NCI-H2227 treated with DMSO at 0.1 percent for 48 hours (cell line): Measurements from ENCODE around the gene CKS2.
"Not testable (repeated sequence)": the region's sequence is repeated elsewhere in the genome, so short reads cannot be mapped to it uniquely, and the experiment has no call there.

ENCODE experiments used
- DNase-seq: peaks from one replicate; lab custom pipeline; 2025; lab: John Stamatoyannopoulos, UW

CKS2 gene

DNA sequence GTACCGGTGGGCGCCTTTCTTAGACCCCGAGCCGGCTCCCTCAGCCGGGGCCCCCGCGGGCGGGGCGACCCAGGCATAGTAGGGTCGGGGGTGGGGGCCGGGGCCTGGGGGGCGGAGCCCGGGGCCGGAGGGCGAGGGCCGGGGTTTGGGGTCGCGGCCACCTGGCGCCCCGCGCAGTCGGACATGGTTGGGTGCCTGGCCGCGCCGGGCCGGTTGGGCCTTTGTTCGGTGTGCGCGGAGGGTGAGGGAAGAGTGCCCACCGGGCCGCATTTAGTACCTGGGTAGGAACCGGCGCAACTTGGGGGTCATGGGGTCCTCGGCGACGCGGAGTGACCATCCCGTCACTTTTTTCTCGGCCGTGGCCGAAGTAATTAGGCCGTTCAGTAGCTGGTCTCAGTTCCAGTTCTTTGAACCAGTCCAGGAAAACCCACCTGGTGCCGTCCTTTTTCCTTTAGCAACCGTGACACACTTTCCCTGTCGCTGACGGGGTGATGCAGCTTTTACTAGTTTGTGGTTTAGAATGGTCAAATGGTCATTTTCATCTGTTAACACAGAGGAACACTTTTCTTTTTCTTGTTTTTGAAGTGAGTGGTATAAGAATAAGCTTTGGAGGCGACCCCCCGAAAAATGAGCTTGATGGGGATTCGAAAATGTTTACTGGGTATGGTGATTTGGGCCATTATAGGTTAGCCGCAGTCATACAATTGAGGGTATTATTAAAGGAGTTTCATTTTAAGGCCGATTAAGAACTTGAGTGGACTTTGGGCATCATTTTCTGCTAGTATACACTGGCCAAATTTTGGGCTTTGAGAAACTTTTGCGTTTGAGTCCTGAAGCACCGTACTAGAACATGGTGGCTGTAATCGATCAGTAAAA lies 589 bp downstream of the CKS2 start:
- no peak for DNase-seq

DNA sequence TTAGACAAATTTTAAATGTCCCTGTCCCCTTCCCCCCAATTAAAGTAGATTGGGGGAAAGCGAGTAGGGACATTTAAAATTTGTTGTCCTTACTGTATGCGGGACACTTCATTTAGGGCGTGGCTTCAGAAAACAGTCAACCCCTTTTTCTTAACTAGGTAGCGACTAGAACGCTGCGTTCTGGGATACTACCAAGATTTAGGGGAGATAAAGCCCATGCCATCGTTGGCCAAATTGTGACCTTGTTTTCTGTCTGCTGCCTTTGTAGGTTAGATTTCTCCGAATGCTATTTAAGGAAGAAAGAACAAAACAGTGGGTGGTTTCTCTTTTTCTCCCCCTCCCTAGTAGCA lies 1.2 kb downstream of the CKS2 start:
- DNase-seq = no peak

DNA sequence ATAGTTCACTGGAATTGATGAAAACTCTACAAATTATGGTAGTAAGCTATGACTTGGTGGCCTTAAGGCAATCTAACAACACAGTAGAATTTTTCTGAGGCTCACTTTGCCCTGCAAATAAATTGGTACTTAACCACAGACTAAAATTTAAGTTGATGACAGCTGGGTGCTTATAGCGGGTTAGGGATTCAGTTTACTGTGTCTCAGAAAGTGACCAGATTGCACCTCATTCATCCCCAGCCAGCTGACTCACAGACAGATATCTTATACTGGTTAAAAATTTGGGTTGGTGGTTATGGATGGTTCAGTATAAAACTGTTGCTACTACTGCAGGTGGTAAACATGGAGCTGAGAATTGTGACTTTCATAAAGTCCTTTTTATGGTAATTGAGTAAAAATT lies 2.8 kb downstream of the CKS2 start:
- no peak for DNase-seq

DNA sequence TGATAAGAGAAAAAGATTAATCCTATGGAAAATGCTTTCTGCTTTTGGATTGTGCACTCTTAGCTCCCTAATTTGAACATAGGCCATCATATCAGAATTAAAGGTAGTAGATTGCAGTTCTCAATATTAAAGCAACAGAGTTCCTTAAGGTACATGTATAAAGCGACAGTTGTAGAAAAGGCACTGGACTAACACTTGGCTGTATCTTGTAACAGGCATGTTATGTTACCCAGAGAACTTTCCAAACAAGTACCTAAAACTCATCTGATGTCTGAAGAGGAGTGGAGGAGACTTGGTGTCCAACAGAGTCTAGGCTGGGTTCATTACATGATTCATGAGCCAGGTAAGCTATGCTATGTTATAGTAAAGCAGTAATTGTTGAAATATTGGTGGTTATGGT lies 4.0 kb downstream of the CKS2 start:
- DNase-seq = no peak

DNA sequence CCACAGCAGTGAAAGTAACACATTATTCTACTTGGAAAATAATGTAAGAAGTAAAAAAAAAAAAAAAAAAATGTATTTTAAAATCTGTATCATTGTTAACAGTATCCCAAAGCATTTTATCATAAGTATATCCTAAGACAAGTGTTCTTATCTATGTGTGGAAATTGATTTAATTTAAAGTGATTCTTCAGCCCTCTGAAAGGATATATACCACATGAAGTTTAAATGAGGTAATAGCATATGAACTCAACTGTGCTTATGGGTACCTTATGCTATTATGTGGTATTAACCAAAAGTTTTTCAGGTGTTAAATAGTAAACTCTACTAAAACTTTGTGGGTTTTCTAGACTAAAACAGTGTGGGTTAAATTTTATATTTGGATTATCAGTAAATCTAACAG lies 4.5 kb downstream of the CKS2 start:
- no peak for DNase-seq

DNA sequence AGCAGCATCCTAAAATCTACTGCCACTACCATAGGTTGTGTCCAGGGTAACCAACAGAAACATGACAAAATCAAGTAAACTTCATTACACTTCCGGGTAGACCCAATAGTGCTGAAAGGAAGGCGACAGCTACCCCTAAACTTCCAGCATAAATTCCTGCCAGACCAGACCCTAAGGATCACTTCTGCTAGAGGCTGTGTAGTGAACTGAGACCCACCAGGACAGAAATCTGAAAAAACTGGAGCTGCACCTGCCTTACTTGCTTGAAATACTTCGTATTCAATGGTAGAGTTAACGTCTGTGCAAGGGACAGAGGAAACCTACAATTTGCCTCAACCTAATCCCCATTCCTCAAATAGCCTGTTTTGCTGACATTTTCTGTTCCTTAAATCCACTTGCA lies 6.3 kb downstream of the CKS2 start:
- no peak for DNase-seq

DNA sequence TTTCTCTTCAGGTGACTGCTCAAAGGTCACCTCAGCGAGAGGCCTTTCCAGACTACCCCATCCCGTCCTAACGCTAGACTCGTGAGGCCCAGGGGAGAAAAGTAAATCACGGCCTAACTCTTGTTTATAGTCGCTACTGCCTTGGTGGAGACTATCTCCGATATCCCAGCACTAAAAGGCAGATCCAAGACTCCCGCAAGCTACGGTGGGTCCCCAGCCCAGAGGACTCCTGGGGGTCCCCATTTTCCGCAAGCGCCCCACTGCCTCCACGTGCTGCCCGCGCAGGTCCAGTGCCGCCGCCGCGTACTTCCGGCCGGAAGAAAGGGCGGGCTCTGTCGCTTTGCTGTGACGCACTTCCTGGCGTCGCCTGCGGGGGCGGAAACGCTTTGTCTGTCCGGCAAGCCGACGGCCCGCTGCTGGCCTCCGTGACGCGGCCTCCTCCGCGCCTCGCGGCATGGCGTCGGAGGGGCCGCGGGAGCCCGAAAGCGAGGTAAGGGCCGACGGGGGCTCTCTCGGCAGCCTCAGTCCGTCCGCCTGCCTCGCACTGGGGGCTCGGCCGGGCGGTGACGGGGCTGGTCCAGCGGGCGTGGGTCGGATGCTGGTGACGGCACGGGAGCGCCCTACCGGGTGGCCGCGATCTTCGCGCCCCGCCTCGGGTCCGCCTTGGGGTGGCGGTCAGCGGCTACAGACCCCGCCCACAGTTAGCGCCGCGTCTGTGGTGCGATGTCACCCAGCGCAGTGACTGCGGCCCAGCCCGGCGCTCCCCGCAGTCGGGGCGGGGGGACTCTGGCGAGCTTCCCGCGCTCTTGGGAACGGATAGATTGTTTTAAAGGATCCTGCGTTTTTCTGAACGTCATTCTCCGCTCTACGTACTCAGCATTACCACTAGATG lies 7.4 kb downstream of the CKS2 start, which contains the start of gene SECISBP2:
TSS of gene SECISBP2 (plus strand) at position 378 of the 892 bp plus-strand sequence. CDS start at position 455, 77 bp downstream.
- peak; percentile 88 for DNase-seq

DNA sequence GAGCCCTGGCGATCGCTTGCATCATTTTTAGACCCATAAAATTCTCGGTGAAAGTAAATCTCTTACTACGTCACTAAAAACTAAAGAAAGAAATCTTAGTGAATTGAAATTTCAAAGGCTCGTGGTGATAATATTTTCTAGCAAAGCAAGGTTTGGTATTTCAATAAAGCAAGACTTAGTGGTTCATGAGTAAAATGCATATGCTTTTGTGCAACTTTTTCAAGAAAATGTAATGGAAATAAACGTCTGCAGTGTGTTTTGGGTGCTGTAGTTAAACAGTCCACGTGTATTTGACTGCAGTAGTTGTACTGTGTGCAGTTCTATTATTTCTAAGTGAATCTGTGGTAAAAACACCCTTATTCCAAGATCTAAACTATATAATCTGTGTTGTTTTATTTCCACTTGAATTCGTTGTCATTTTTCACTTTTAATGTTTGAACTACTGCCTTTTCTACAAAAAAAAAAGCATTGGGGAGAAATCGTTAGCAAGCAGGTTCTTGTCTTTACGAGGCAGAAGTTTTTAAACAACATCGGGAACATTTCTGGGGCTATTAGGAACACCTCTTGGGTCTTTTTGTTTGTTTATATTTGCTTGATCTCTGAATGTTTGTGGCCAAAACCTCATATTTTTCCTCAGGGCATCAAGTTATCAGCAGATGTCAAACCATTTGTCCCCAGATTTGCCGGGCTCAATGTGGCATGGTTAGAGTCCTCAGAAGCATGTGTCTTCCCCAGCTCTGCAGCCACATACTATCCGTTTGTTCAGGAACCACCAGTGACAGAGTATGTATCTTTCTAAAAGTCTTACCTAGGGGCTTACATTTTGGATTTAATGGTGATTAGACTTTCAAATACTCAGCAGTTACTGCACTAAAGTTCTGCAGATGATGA lies 8.3 kb downstream of the CKS2 start:
- no peak for DNase-seq

DNA sequence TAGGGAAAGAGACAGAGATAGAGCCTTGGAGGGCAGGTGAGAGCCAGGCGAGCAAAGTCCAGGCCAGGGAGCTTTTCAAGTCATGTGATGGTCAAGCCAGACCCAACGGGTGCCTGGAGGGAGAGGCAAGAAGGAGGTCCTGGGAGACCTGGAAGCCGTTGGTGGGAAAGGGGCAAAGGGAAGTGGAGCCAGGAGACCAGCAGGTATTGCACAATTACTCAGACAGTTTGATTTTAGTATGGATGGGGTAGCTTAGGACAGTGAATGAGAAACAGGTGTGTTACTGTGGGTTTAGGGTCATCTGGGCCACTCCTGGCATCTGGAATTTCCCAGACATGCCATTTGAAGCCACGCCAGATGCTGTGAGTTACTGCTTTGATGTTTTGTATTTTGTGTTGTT lies 12.4 kb downstream of the CKS2 start:
- DNase-seq = no peak

DNA sequence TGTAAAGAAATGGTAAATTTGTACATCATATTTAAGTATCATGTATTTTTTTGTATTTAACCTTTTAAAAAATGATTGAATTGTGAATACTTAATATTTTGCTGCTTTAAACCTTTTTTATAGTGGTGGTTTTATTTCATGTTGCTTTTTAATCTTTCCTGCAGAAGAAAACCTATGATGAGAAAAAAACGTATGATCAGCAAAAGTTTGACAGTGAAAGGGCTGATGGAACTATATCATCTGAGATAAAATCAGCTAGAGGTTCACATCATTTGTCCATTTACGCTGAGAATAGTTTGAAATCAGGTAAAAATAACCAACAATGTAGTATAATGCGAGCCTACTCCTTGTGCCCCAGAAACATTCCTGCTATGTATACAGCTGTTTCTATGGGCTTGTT lies 14.7 kb downstream of the CKS2 start:
- DNase-seq = no peak

DNA sequence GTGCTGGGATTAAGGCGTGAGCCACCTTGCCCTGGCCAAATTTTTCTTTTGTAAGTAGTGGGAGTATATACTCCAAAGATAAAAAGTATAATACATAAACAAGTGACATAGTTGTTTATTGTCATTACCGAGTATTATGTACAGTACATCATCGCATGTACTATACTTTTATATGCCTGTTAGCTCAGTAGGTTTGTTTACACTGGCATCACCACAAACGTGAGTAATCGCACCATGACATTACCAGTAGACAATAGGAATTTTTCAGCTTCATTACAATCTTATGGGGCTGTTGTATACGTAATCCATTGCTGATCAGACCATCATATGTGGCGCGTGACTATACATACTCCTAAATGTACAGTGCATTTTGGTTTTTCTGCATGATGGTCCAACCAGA lies 17.1 kb downstream of the CKS2 start:
- DNase-seq = no peak

DNA sequence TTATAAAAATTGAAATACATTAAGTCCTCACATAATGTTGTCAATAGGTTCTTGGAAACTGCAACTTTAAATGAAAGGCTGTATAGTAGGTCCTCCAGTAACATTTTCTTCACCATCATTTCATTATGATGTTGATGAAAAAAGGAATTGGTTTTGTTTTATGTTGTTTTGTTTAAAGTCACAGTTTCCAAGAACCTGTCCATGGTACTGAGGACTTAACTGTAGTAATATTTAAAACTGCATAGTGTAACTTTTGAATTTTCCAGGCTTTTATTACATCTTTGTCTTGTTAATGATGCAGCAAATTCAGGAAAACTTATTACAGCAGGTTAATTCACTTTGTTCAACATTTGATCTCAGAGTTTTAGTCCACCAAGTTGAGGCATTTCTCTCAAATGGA lies 18.9 kb downstream of the CKS2 start:
- no peak for DNase-seq

DNA sequence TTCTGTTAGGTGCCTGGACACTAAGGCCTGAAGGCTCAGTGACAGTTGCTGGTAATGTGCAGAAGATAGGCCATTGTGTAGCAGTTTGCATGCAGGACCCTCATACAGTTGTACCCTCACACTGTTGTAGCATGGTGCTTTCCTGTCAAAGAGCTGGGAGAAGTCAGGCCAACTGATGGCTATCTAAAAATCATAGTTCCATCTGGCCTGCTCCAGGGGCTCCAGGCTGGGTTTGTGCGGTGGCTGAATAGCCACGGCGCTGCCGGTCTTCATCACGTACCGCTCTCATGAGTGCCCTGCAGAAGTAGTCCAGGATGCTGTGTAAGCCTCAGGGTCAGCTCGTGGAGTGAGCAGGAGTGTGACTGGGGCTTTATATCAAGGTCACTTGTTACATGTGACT lies 19.5 kb downstream of the CKS2 start:
- no peak for DNase-seq

DNA sequence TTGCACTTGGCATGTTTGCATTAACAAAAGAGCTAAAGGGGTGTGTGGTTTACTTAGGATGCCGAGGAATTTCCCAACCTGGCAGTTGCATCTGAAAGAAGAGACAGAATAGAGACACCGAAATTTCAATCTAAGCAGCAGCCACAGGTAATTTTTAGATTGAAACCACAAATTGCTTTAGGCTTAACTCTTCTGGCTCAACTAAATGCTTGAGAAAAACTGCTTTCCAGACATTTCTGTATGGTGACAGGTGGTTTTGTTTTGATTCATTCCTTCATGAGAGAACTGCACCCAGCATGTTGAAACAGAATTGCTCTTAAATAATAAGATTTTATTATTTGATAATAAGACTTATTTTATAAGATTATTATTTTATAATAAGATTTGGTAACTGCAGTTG lies 28.8 kb downstream of the CKS2 start:
- no peak for DNase-seq

DNA sequence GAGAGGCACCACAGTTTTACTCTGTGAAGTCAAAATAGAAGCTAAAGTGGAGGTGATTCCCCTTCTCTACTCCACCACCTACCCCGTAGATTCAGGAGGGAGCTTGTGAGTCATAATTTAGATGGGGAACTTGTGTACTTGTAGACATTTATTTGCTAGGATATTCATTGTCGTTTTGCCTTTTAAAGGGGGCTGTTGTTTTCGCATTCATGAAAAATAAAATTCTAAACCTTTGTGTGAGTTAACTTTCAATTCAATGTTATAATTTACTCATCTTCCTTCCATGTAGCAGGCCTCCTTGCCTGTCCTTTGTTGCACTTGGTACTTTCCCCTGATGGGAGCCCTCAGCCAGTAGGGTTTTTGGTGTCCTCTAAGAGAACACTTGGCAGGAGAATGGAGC lies 29.3 kb downstream of the CKS2 start:
- no peak for DNase-seq

DNA sequence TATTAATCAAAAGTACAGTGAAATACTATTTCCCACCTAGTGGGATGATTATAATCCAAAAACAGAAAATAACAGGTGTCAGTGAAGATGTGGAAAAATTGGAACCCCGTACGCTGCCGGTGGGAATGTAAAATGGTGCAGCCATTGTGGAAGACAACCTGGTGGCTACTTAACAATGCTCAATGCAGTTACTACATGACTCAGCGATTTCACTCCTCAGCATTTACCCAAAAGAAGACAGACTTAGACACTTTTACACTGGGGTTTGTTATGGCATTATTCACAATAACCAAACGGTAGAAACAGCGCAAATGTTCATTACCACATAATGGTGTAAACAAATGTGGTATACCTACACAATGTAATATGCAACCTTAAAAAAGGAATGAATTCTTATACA lies 31.2 kb downstream of the CKS2 start:
- no peak for DNase-seq

DNA sequence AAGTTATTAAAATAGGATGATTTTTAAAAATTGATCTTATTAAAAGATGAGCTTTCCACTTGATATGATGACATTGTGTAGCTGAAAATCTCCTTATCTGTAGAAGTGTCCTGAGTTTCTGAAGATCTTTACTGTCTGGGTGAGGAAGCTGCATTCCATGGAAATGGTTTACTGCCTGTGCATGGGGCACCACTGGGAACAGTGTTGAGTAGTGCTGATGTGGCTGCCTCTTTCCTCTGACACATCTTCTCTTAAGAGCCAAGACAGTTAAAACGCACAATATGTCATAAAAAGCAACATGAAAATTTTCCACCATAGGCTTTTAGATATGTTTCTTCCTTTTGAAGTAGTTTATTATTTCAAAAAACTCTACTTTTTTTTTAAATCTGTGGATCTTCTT lies 32.0 kb downstream of the CKS2 start:
- DNase-seq = no peak

DNA sequence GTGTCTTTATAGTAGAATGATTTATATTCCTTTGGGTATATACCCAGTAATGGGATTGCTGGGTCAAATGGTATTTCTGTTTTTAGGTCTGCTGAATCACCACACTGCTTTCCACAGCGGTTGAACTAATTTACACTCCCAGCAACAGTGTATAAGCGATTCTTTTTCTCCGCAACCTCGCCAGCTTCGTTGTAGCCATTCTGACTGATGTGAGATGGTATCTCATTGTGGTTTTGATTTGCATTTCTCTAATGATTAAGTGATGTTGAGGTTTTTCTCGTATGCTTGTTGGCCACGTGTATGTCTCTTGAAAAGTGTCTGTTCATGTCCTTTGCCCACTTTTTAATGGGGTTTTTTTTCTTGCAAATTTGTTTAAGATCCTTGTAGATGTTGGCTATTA lies 32.8 kb downstream of the CKS2 start:
- not testable (repeated sequence) for DNase-seq

DNA sequence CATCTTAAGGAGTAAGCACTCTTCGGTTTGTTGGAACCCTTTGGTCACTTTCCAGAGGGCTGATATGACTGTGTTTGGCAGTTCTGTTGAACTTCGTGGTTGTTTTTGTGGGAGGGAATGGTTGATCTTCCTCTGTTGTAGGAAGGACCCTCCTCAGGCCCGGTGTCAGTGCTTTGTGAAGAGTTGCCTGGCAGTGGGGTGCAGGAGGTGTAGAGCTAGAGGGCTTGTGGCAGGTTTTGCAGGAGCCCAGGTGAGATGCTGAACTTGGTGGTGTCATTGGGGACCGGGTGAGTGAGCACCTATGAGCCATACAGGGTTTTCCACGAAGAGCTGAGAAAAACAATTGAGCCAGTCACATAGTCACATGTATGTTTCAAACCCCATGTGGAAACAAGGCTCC lies 34.5 kb downstream of the CKS2 start:
- no peak for DNase-seq

DNA sequence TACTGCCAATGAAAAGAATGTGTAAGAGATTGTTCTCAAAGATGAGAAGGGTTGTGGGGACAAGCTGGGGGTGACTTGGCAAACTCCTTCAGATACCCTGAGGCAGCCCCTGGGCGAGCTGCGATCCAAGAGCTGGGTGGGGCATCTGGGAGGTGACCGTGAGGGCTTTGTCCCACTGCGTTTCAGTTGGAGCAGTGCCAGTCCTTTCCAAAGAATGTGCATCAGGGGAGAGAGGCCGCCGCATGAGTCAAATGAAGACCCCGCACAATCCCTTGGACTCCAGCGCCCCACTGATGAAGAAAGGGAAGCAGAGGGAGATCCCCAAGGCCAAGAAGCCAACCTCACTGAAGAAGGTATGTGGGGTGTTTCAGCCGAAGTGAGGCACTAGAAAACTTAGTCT lies 35.7 kb downstream of the CKS2 start:
- no peak for DNase-seq

DNA sequence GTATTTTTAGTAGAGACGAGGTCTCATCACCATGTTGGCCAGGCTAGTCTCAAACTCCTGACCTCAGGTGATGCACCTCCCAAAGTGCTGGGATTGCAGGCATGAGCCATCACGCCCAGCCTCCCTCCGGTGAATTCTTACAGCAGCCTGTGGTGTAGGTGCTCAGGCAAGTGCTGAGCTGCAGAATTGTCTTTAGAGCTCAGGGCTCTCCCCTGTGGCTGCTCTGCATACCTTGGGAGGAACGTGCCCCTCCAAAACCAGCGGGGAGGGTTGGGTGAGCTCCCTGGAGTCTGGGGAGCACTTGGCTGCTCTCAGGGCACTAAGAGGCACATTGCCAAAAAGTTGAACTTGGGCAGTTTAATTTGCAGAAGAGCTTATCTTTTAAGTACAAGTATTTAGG lies 36.7 kb downstream of the CKS2 start:
- DNase-seq = no peak

DNA sequence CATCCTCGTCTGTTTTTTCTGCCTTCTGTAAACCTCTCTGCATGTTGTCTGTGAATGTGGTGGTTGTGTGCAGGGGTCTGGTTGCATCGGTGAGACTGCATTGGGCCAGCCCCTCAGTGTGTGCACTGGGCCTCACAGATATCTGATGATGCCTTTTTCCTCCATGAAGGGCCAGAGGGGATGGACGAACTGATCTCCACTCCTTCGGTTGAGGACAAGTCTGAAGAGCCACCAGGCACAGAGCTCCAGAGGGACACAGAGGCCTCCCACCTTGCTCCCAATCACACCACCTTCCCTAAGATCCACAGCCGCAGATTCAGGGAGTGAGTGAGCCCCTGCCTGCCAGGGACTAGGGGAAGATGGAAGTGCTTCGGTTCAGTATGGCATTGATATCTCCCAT lies 38.6 kb downstream of the CKS2 start:
- DNase-seq = no peak
